GM21717 (cell line): ENCODE data around the gene CDKN2AIP.
"Not testable (repeated sequence)": the region's sequence is repeated elsewhere in the genome, so short reads cannot be mapped to it uniquely, and the experiment has no call there.

ENCODE experiments used
- ATAC-seq: cut with Tn5 transposase; IDR thresholded peaks from one replicate; pipeline ENCODE4 v1.9.1; 2021; ENCODE audit warnings: mild to moderate bottlenecking, moderate library complexity; ENCODE audit not compliant: unreplicated experiment

The CDKN2AIP gene

DNA sequence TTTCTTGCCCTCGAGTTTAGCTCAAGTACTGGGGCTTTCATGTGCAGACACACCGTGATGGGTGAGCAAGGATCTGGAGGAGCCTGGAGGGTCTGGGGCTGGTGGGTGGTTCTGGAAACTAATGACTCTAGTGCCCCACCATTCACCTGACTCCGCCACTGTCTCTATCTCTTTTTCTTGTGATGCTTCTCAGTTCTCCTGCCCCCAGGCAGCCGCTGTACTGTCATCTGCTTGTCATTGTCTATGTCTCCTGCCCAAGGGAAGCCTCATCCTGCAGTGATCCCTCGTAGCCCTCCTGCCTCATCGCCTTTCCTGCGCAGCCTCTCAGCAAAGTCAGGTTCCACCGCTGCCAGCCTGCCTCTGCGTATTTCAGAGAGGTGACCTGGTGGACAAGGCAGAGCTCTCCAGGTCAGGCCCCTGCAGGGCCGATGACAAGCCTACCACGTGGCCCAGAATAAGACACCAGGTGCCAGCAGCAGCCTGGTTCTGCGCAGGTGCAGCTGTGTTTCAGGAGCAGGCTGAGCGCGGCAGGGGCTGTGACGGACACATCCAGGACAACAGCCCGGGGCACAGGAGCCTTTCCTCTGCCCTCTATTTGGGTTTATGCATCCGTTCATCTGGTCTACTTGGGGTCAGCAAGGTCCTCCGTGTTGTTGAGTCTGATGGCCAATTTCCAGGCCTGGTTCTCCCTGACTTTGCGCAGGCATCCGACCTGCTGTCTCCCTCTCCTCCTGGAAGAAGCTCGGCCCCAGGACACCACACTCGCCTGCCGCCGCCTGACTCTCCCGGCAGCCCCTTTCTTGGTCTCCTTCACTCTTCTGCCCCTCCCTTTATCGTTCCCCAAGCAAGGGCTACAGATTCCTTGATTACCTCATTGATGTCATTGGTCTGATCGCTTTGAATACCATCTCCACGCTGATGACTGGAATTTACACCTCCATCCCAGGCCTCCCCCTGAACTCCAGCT, 30.9 kb upstream of the CDKN2AIP start:
- no peak for ATAC-seq

DNA sequence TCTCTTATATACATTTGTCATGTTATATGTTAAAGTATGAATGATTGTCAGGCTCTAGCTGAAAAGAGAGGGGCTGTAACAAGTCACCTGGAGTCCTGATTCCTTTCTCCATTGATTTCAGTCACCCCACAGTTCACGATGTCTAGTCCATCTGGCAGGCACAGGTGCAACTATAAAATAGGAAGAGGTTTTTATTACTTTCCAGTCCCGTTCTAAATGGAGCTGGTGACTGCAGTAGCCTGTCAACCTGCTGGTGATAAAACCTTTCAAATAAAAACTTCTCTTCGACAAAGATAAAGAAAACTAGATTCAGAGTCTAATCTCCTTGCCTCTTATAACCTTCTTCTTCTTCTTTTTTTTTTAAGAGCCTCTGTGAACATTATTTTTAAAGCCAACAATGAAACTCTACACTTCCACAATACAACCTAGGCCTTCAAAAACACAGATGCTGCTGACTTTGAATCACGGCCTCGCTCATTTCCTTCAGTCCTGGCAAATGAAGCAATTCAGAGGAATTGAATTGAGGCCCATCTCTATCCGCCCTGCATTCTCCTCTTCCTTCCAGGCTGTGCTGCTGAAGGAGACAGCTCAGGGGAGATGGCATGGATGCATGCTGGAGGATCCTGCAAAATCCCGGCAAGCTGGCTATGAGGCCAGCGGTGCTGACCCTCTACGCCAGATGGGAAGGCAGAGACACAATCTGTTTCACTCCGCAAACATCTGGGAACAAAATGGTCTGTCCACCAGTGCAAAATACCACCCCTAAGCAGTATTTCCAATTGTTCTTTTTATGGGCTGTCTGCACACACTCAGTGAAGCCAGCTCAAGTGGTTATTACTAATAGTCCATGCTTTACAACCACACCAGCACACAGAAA, 27.3 kb upstream of the CDKN2AIP start:
- no peak for ATAC-seq

DNA sequence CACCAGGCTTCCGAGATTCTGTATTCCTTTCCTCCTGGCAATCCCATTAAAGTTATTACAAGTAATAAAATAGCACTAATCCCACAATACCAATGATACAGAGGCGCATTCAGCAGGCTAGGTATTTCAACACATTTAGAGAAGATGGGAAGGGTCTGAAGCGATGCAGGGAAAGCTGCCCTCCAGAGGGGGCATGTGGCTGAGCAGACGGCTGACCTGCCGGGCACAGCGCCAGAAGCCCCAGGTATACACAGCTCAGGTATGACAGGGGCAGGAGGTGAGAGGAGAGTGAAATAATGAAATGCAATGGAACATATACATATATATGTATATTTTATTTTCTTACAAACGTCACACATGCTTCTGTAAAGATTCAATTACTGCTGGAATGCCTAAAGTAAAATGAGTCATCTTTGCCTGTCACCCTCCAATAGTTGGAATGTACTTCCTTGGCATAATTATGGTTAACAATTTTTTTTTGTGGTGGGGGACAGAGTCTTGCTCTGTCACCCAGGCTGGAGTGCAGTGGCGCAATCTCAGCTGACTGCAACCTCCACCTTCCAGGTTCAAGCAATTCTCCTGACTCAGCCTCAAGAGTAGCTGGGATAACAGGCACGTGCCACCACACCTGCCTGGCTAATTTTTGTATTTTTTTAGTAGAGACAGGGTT, 21.3 kb upstream of the CDKN2AIP start:
- ATAC-seq = no peak

- ATAC-seq = no peak
Observed at GRCh38 chr4:183424109-183424744, 20.2 kb upstream of the CDKN2AIP start.

DNA sequence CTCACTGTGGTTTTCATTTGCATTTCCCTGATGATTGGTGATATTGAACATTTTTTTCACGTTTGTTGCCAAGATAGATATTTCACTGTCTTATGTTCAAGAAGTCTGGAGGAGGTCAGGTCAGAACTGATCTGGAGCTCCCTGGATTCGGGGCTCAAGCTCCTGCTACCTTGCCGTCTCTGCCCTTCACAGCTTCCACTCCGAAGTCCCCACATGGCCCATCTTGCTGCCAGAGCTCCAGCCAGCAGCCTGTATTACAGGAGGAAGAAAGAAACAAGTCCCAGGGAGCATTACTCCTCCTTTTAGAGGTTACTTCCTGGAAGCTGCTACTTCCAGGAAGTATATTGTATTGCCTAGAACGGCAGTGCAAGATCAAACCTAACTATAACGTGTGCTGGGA, 17.9 kb upstream of the CDKN2AIP start:
- no peak for ATAC-seq

- no peak for ATAC-seq
Observed at GRCh38 chr4:183429489-183429888, 14.9 kb upstream of the CDKN2AIP start.

GRCh38 chr4:183430317-183430993, 14.0 kb upstream of the CDKN2AIP start:
- no peak for ATAC-seq

DNA sequence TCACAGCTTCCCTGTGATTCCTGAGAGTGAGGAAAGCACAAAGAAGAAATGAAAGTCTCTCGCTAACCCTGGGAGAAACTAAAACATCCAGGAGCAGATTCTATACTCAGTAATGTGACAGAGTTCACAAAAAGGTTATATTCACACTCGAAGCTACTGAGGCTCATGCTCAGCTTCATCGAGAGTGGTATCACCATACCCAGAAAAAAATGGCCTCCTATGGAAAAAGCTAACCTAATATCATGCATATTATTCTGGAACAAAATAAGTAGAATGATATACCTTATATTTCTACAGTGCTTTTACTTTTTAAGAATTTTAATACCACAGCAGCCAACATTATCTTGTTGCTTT, 13.5 kb upstream of the CDKN2AIP start:
- ATAC-seq = no peak

- ATAC-seq = no peak
Observed at GRCh38 chr4:183431614-183432013, 12.8 kb upstream of the CDKN2AIP start.

GRCh38 chr4:183433183-183433582, 11.3 kb upstream of the CDKN2AIP start:
- ATAC-seq = not testable (repeated sequence)

DNA sequence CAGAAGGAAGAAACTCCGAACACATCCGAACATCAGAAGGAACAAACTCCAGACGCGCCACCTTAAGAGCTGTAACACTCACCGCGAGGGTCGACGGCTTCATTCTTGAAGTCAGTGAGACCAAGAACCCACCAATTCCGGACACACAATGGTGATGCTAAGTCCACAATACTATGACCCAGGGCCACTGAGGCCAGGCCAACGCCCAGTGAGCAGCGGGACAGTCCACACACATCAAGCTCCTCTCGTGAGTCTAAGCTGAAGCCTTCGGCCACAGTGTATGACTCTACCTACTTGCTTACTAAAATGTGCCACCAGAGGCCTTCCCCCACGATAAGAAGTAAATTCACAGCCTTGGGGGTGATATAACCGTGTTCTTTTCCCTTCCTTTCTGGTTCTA, 10.2 kb upstream of the CDKN2AIP start:
- no peak for ATAC-seq

DNA sequence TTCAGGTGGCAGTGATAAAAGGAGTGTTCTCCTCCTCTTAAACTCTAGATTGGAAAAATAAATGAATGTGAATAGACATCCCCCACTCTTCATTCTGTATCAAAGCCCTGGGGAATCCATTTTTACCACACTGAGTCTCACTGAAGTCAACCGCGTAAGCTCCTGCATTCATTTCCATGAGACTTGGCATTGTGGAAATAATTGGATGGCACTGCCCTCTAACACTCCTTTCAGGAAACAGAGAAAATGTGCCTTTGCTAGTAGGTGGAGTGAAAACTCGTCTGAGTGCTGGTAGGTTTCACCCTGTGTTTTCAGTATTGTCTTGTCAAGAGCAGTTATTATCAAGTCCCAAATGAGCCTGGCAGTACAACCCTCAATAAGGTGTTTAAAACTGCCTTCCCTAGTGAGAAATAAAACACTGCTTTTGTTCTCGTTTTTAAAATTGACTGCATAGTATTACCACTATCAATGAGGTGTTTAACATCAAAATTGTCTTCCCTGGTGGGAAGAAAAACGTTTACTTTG, 9.7 kb upstream of the CDKN2AIP start:
- ATAC-seq = no peak

GRCh38 chr4:183435803-183436202, 8.6 kb upstream of the CDKN2AIP start:
- ATAC-seq = no peak

GRCh38 chr4:183436417-183436816, 8.0 kb upstream of the CDKN2AIP start:
- no peak for ATAC-seq

- ATAC-seq = no peak
Observed at GRCh38 chr4:183437452-183437851, 7.0 kb upstream of the CDKN2AIP start.

- no peak for ATAC-seq
Observed at GRCh38 chr4:183438458-183439113, 5.8 kb upstream of the CDKN2AIP start.

DNA sequence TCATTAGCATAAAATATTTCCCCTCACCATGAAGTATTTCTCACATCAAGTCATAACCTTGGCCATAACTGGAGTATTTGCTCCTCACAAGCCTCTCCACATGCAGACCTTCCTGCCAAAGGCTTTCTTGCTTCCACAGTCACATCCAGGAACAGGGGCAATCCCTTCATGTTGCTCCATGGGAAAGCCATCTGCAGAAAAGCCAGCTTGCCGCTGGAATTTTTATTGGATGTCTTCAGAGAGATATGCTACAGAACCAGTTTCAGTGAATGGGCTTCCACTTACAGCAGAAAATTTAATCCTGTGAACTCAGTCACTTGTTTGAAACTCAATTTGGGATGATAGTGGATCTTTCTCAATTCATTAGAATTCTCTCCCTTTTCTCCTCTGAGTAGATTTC, 3.2 kb upstream of the CDKN2AIP start:
- no peak for ATAC-seq

DNA sequence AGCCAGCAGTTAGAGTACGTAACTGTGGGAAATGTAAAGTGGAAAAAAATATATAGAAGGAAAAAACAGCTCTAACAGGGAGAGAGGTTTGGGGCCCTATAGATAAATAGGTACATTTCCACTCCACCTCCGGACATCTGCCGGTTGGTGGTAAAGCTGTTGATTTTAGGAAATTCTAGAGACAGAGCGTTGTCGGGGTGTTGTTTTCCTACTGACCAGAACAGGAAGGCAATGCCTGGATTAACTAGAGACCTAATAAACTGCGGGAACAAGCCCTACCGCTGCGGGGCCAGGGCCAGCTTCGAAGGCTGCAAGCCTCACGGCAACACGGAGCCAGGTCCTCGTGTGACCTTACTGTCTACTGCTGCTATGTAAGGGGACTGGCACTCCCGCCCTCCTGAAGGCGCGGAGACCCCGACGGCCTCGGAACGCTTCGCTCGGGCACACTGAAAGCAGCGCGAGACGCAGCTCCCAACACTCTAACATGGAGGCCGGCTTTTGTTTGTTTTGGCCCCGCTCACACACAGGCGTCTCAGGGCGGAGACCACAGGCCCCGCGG, 702 bp upstream of the CDKN2AIP start:
- ATAC-seq = no peak

- ATAC-seq = peak; percentile 32
Observed at GRCh38 chr4:183445097-183445428, 627 bp downstream of the CDKN2AIP start.
